GM12878 (cell line): ENCODE data around the gene AKAP12. TPM values are rescaled to one million over a fixed set of nuclear protein-coding genes. Genes with fewer than 3 reads are reported as not detected.

Source experiments
- ATAC-seq: fragments of 200-7000 bp; cut with Tn5 transposase; 3 replicates; pipeline ENCODE4 v1.9.1; 2020; ENCODE audit warnings: mild to moderate bottlenecking, moderate library complexity
- BruUV-seq: library from RNA; stranded (reverse); fragments of 400-500 nt; replicated peaks from 2 replicates; lab custom pipeline; 2021; lab: Mats Ljungman, UMichigan
- CTCF ChIA-PET: fragments of 300-600 bp; sonication (Branson Sonifier 250); formaldehyde crosslinking; extraction: SDS; loops from one replicate; lab custom pipeline; 2021; ENCODE audit warnings: inconsistent platforms; lab: Yijun Ruan, JAX
- POLR2A ChIA-PET: fragments of 350-600 bp; formaldehyde crosslinking; extraction: SDS; loops from one replicate; lab custom pipeline; 2021; ENCODE audit warnings: inconsistent platforms; lab: Charles Lee
- RAD21 ChIA-PET: fragments of 300-600 bp; sonication (Branson Sonifier 250); formaldehyde crosslinking; loops from one replicate; lab custom pipeline; 2023; ENCODE audit warnings: antibody characterized with exemption; ENCODE audit not compliant: unreplicated experiment; lab: Charles Lee
- SMC1A ChIA-PET: fragments of 300-600 bp; sonication (Branson Sonifier 250); formaldehyde crosslinking; loops from one replicate; lab custom pipeline; 2023; ENCODE audit not compliant: unreplicated experiment, uncharacterized antibody; lab: Charles Lee
- DNase-seq: peaks from one replicate; pipeline ENCODE4 v3.0.0-alpha.2; 2011; ENCODE audit warnings: low read depth, low spot score
- FAIRE-seq: peaks from 3 replicates; lab custom pipeline; 2011; peaks lifted over from hg19 to GRCh38; lab: Jason Lieb, UNC
- H2AFZ ChIP-seq: 2 replicates; pipeline ENCODE4 v1.6.0; 2011; ENCODE audit warnings: low read depth, low read length, control low read depth; ENCODE audit not compliant: control insufficient read depth
- H3K27ac ChIP-seq: 2 replicates; pipeline ENCODE4 v1.5.1; 2011; ENCODE audit warnings: control low read depth; ENCODE audit not compliant: control insufficient read depth, insufficient read depth
- H3K27me3 ChIP-seq, 2 experiments: replicated peaks in 1 of 2; 2 replicates each; pipeline versions ENCODE4 v1.6.0 to v1.6.1; 2011; ENCODE audit warnings: low read length in 1 of 2; ENCODE audit not compliant: control insufficient read depth in 2 of 2, insufficient read depth in 2 of 2
- H3K36me3 ChIP-seq, 2 experiments: 2 replicates each; pipeline ENCODE4 v1.5.1; 2011; ENCODE audit warnings: low read length in 1 of 2; ENCODE audit not compliant: control insufficient read depth in 2 of 2, insufficient read depth in 2 of 2
- H3K4me1 ChIP-seq: 2 replicates; pipeline ENCODE4 v1.6.1; 2011; ENCODE audit warnings: mild to moderate bottlenecking, low read length, moderate library complexity, mixed read lengths; ENCODE audit not compliant: control insufficient read depth, insufficient read depth
- H3K4me2 ChIP-seq: 2 replicates; pipeline ENCODE4 v1.6.0; 2011; ENCODE audit warnings: control low read depth; ENCODE audit not compliant: control insufficient read depth, insufficient read depth
- H3K4me3 ChIP-seq: fragments of 200-600 bp; sonication (generic); 2 replicates; pipeline ENCODE4 v1.5.1; 2016
- H3K79me2 ChIP-seq: 2 replicates; pipeline ENCODE4 v1.6.0; 2011; ENCODE audit warnings: low read length; ENCODE audit not compliant: control insufficient read depth, insufficient read depth
- H3K9ac ChIP-seq: 2 replicates; pipeline ENCODE4 v1.8.0; 2011; ENCODE audit warnings: low read length, control low read depth, mixed read lengths; ENCODE audit not compliant: control insufficient read depth, insufficient read depth
- H3K9me3 ChIP-seq: replicated peaks from 3 replicates; pipeline ENCODE4 v1.5.1; 2011; ENCODE audit warnings: mild to moderate bottlenecking, low read length; ENCODE audit not compliant: control insufficient read depth, insufficient read depth
- H4K20me1 ChIP-seq: 2 replicates; pipeline ENCODE4 v1.6.0; 2011; ENCODE audit not compliant: control insufficient read depth, insufficient read depth
- BACH1 ChIP-seq: fragments of 450-650 bp; IDR thresholded peaks from 2 replicates; pipeline ENCODE4 v1.6.1; 2017; ENCODE audit warnings: mild to moderate bottlenecking, borderline replicate concordance
- CEBPB ChIP-seq, 2 experiments: fragments of 150-350 bp in 1 of 2; IDR thresholded peaks; 2 replicates each; pipeline ENCODE4 v1.6.1; 2012 to 2014; ENCODE audit warnings: low read depth in 2 of 2, low read length in 2 of 2, borderline replicate concordance in 1 of 2, inconsistent platforms in 1 of 2
- ETV6 ChIP-seq, 2 experiments: fragments of 450-650 bp in 1 of 2; IDR thresholded peaks in 1 of 2; conservative IDR thresholded peaks in 1 of 2; 2 replicates each; pipeline ENCODE4 v1.6.1; 2014; ENCODE audit warnings: antibody characterized with exemption in 1 of 2, borderline replicate concordance in 1 of 2, low read depth in 1 of 2, mild to moderate bottlenecking in 1 of 2, moderate library complexity in 1 of 2
- HDAC2 ChIP-seq: fragments of 200-600 bp; sonication (generic); IDR thresholded peaks from 2 replicates; pipeline ENCODE4 v1.6.1; 2017
- NFXL1 ChIP-seq: fragments of 450-650 bp; IDR thresholded peaks from 2 replicates; pipeline ENCODE4 v1.6.1; 2017; ENCODE audit warnings: antibody characterized with exemption, mild to moderate bottlenecking, borderline replicate concordance
- NFYB ChIP-seq: IDR thresholded peaks from 2 replicates; pipeline ENCODE4 v1.6.1; 2011; ENCODE audit warnings: low read depth, mild to moderate bottlenecking, low read length, improper control_type of control experiment, moderate library complexity; ENCODE audit not compliant: insufficient read depth
- NR2F1 ChIP-seq: fragments of 450-650 bp; conservative IDR thresholded peaks from 2 replicates; pipeline ENCODE4 v1.6.1; 2017; ENCODE audit warnings: mild to moderate bottlenecking
- RFX5 ChIP-seq: IDR thresholded peaks from 2 replicates; pipeline ENCODE4 v1.6.1; 2011; ENCODE audit warnings: low read depth, low read length, improper control_type of control experiment
- SP1 ChIP-seq: IDR thresholded peaks from one replicate; pipeline ENCODE4 v1.6.1; 2011; ENCODE audit warnings: low read depth, low read length
- SRF ChIP-seq, 2 experiments: IDR thresholded peaks; 2 replicates each; pipeline ENCODE4 v1.6.1; 2011; ENCODE audit warnings: low read depth in 2 of 2, low read length in 2 of 2, mild to moderate bottlenecking in 1 of 2, moderate library complexity in 1 of 2
- in situ Hi-C: fragments of 300-500 bp; cut with MboI; formaldehyde crosslinking; loops from 9 replicates; pipeline ENCODE4 v1.14.3; 2018; ENCODE audit warnings: mixed read lengths
- intact Hi-C: fragments of 100-400 bp; cut with micrococcal nuclease; formaldehyde crosslinking; loops from one replicate; pipeline ENCODE4 v1.14.2; 2022; ENCODE audit not compliant: unreplicated experiment
- polyA plus RNA-seq, 11 experiments: library from polyadenylated mRNA; depleted of rRNA in 4 of 11; unstranded in 6 of 11; stranded (reverse) in 5 of 11; fragments of >200 nt; fragmentation: Nextera tagmentation in 4 of 11; fragmentation: Illumina TruSeq in 1 of 11; extraction: Ambion mirVana in 4 of 11; extraction: Trizol in 1 of 11; gene quantifications; 1 replicate in 1 of 11; 2 replicates in 10 of 11; pipeline versions ENCODE4 v1.2.1 to v1.2.3, GENCODE V29; 2011 to 2016; ENCODE audit warnings: inconsistent platforms in 2 of 11, missing spikeins in 2 of 11, low read depth in 1 of 11
- total RNA-seq, 4 experiments: library from RNA; depleted of rRNA in 3 of 4; stranded (reverse); fragments of >200 nt in 3 of 4; fragmentation: Illumina TruSeq in 1 of 4; extraction: Trizol in 1 of 4; gene quantifications; 2 replicates each; pipeline versions ENCODE4 v1.2.1 to v1.2.3, GENCODE V29; 2013 to 2021

AKAP12 gene
- total and polyA plus RNA-seq, 10 of the 15 experiments (the other 5 are each of a cell fraction or from before 2014, with no cell fraction given): under 0.01 to 0.72 (median 0.06) TPM; not detected in 4

GRCh38 chr6:151335930-151336329, 96.2 kb downstream of the AKAP12 start:
- FAIRE-seq (no peak), DNase-seq (no peak), ATAC-seq (no peak)
- POLR2A ChIA-PET: no interaction called here
- no TSS peak for BruUV-seq
- no peak overlapping the region for H3K9ac ChIP-seq
- no peaks in the 10 kb centered on the region; the same call in 2 of the 3 replicates for H3K9me3 ChIP-seq
- H3K79me2 ChIP-seq: no peaks in the 10 kb centered on the region
- in situ Hi-C loops: no loop called here
- RAD21 ChIA-PET: interaction anchor here (0.6 to 4.6 kb wide), 7 partner anchors 11 to 705 kb away, joined by 3 to 32 read pairs (median 10); no protein-coding TSS in a partner anchor
- no peak overlapping the region for H3K4me2 ChIP-seq
- intact Hi-C loops: loop anchor here (10.0 kb wide), 1 partner anchor 921 kb away; no protein-coding TSS in a partner anchor
- no peaks in the 10 kb centered on the region for H3K36me3 ChIP-seq
- TF ChIP-seq NFXL1: no peak
- no peak for TF ChIP-seq NFYB
- TF ChIP-seq CEBPB (IDR thresholded peaks at IDR 0.05; ENCODE audit: borderline replicate concordance in 1 of 2, low read depth in 2 of 2, low read length in 2 of 2): no peak
- TF ChIP-seq SP1: no peak
- TF ChIP-seq ETV6 (conservative IDR thresholded peaks at IDR 0.05 in 1 of 2, IDR thresholded peaks at IDR 0.05 in 1 of 2; ENCODE audit: borderline replicate concordance in 1 of 2, low read depth in 1 of 2): no peak
- no peak for TF ChIP-seq HDAC2
- TF ChIP-seq RFX5: no peak
- TF ChIP-seq NR2F1: no peak
- no peak for TF ChIP-seq BACH1
- no peak for TF ChIP-seq SRF (IDR thresholded peaks at IDR 0.05; ENCODE audit: low read depth in 2 of 2, low read length in 2 of 2)
- no peak overlapping the region for H3K4me3 ChIP-seq
- SMC1A ChIA-PET: interaction anchor here (0.6 to 3.6 kb wide), 11 partner anchors 11 to 446 kb away, joined by 3 to 37 read pairs (median 5); no protein-coding TSS in a partner anchor
- no peaks in the 10 kb centered on the region for H4K20me1 ChIP-seq
- H3K4me1 ChIP-seq: no peaks in the 10 kb centered on the region
- no peak overlapping the region for H3K27ac ChIP-seq
- H2AFZ ChIP-seq: no peak overlapping the region
- H3K27me3 ChIP-seq: no peaks in the 10 kb centered on the region
- CTCF ChIA-PET: interaction anchor here (0.5 to 8.6 kb wide), 17 partner anchors 9 to 918 kb away, joined by 3 to 126 read pairs (median 3); no protein-coding TSS in a partner anchor
